Measurements from ENCODE around the gene AZU1. TPM values are rescaled to one million over a fixed set of nuclear protein-coding genes. Genes with fewer than 3 reads are reported as not detected.
"Not testable (repeated sequence)": the region's sequence is repeated elsewhere in the genome, so short reads cannot be mapped to it uniquely, and the experiment has no call there.

The AZU1 gene
- total RNA-seq, 1 donor from 2014 or later, result not detected

DNA sequence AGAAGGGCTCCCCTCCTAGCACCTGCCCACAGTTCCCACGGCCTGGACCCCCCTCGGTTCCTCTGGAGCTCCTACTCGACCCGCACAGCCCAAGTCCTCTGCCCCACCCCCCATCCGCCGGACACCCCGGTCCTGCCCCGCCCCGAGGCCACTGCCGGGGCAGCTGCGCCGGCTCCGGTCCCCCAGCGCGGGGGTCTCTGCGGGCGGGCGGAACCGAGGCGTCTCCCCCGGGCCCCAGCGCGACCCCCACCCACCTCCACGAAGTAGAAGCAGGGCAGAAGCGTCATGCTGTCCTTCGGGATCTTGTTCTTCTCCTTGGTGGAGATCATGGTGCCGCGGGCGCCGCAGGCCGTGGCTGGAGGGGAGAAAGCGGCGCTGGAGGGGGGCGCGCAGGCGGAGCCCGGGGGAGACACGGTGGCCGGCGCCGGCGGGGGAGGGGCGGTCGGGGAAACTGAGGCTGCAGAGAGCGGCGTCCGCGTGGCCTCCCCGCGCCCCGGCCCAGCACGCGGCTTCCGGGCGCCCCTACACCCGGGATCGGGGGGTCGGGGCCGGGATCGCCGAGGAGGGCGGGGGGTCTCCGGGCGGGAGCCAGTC, 6.3 kb upstream of the AZU1 start:
- intact Hi-C loops (cut with micrococcal nuclease), result loop anchor here (10.0 kb wide), 1 partner anchor 47 kb away; no protein-coding TSS in a partner anchor
- Mint-ChIP-seq H3K4me1 (no peaks in the 10 kb centered on the region), H3K27me3 (peaks cover 24% of the 10 kb centered on the region), H3K36me3 (ENCODE audit: low read depth) (peaks cover 8% of the 10 kb centered on the region), H3K9me3 (peaks cover 8% of the 10 kb centered on the region), H3K27ac (no peak overlapping the region), H3K4me3 (no peak overlapping the region)
- no peak for DNase-seq

GRCh38 chr19:821825-822503, 5.7 kb upstream of the AZU1 start, which contains the start of gene PLPPR3:
PLPPR3 (minus strand) TSS chr19:821955; CDS start chr19:821559, 396 bp downstream.
- peaks cover 1% of the 10 kb centered on the region for H3K36me3 Mint-ChIP-seq (ENCODE audit: low read depth)
- H3K4me1 Mint-ChIP-seq, result no peaks in the 10 kb centered on the region
- H3K9me3 Mint-ChIP-seq, result peaks cover 1% of the 10 kb centered on the region
- intact Hi-C loops (cut with micrococcal nuclease), result loop anchor here (10.0 kb wide), 1 partner anchor 47 kb away; no protein-coding TSS in a partner anchor
- peaks cover 24% of the 10 kb centered on the region for H3K27me3 Mint-ChIP-seq
- no peak within 1 kb of the TSS for H3K27ac Mint-ChIP-seq
- H3K4me3 Mint-ChIP-seq, result no peak within 1 kb of the TSS
- DNase-seq, result no peak

- intact Hi-C loops (cut with micrococcal nuclease), result loop anchor here (10.0 kb wide), 1 partner anchor 49 kb away; no protein-coding TSS in a partner anchor
- H3K36me3 Mint-ChIP-seq (ENCODE audit: low read depth), result no peaks in the 10 kb centered on the region
- DNase-seq, result no peak
- H3K9me3 Mint-ChIP-seq, result no peaks in the 10 kb centered on the region
- H3K4me1 Mint-ChIP-seq, result no peaks in the 10 kb centered on the region
- H3K27ac Mint-ChIP-seq, result no peak overlapping the region
- peaks cover 24% of the 10 kb centered on the region for H3K27me3 Mint-ChIP-seq
- H3K4me3 Mint-ChIP-seq, result no peak overlapping the region
Measured at GRCh38 chr19:823565-824121, 4.0 kb upstream of the AZU1 start.

DNA sequence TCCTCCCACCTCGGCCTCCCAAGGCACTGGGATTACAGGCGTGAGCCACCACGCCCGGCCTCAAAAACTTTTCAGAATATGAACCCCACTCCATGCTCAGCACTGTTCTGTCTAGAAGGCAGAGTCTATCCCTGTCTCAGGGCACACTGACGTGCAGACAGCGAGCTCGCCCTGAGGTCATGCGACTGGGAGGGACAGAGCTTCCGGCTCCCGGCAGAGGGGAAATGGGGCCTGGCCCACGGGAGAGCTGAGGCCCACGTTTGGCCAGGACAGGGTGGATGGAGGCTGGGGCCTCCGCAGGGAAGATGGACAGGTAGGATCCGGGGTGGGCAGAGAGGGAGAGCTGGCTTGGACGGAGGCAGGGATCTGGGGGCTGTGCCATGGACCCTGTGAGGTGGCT, 2.8 kb upstream of the AZU1 start:
- H3K9me3 Mint-ChIP-seq, result no peaks in the 10 kb centered on the region
- no peak for DNase-seq
- no peaks in the 10 kb centered on the region for H3K36me3 Mint-ChIP-seq (ENCODE audit: low read depth)
- H3K27me3 Mint-ChIP-seq, result peaks cover 23% of the 10 kb centered on the region
- intact Hi-C loops (cut with micrococcal nuclease), result loop anchor here (10.0 kb wide), 1 partner anchor 50 kb away; no protein-coding TSS in a partner anchor
- H3K27ac Mint-ChIP-seq, result no peak overlapping the region
- no peak overlapping the region for H3K4me3 Mint-ChIP-seq
- no peaks in the 10 kb centered on the region for H3K4me1 Mint-ChIP-seq

DNA sequence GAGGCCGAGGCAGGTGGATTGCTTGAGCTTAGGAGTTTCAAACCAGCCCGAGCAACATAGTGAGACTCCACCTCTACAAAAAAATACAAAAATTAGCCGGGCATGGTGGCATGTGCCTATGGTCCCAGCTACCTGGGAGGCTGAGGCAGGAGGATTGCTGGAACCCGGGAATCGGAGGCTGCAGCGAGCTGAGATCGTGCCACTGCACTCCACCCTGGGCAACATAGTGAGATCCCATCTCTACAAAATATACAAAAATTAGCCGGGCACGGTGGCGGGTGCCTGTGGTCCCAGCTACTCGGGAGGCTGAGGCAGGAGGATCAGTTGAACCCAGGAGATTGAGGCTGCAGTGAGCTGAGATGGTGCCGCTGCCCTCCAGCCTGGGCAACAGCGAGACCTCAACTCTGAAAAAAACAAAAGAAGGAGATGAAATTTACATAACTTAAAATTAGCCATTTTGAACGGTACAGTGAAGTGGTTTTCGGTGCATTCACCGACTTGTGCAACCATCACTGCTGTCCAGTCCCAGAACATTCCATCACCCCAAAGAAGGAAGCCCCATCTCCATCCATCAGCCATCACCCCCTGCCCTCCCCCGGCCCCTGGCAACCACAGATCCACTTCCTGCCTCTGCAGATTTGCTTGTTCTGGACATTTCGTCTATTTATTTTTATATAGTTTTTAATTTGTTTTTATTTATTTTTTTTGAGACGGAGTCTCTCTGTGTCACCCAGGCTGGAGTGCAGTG, 1.6 kb upstream of the AZU1 start:
- Mint-ChIP-seq H3K4me3 (no peak overlapping the region), H3K36me3 (ENCODE audit: low read depth) (no peaks in the 10 kb centered on the region), H3K27me3 (peaks cover 18% of the 10 kb centered on the region), H3K4me1 (no peaks in the 10 kb centered on the region), H3K27ac (no peak overlapping the region), H3K9me3 (no peaks in the 10 kb centered on the region)
- intact Hi-C loops (cut with micrococcal nuclease), result loop anchor here (10.0 kb wide), 1 partner anchor 51 kb away; no protein-coding TSS in a partner anchor
- no peak for DNase-seq

DNA sequence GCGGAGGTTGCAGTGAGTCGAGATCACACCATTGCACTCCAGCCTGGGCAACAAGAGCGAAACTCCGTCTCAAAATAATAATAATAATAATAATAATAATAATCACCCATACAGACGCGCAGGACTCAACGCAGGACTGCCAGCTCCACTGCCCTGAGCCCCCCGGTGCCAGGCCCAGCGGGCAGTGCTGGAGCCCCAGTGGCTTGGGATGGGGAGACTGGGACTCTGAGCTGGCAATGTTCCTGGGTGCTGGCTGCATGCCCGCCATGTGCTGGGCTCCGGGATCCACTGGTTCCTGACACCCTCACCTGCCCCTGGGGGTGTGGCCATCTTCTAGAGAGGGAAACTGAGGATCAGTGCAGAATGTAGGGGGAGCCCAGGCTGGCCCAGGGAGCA, 325 bp upstream of the AZU1 start:
- no peak for DNase-seq
- no peaks in the 10 kb centered on the region for H3K9me3 Mint-ChIP-seq
- H3K27me3 Mint-ChIP-seq, result peaks cover 16% of the 10 kb centered on the region
- H3K4me3 Mint-ChIP-seq, result no peak overlapping the region
- intact Hi-C loops (cut with micrococcal nuclease), result loop anchor here (10.0 kb wide), 1 partner anchor 53 kb away; no protein-coding TSS in a partner anchor
- no peak overlapping the region for H3K27ac Mint-ChIP-seq
- H3K36me3 Mint-ChIP-seq (ENCODE audit: low read depth), result no peaks in the 10 kb centered on the region
- H3K4me1 Mint-ChIP-seq, result no peaks in the 10 kb centered on the region

DNA sequence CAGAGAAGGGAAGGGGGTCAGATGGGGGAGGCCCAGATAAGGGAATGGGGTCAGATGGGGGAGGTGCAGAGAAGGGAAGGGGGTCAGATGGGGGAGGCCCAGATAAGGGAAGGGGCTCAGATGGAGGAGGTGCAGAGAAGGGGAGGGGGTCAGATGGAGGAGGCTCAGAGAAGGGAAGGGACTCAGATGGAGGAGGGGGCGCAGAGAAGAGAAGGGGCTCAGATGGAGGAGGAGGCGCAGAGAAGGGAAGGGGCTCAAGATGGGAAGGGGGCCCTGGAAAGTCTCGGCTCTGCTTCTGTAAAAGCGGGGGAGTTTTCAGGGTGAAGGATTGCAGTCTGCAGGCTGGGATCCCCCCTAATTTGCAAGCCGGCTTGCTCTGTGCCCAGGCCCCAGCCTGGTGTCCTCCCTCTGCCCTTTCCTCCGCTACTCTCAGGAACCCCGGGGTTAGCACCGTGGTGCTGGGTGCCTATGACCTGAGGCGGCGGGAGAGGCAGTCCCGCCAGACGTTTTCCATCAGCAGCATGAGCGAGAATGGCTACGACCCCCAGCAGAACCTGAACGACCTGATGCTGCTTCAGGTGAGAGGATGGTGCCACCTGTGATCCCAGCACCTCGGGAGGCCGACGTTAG, 1.6 kb downstream of the AZU1 start:
- Mint-ChIP-seq H3K36me3 (ENCODE audit: low read depth) (no peaks in the 10 kb centered on the region), H3K27ac (no peak overlapping the region), H3K4me1 (no peaks in the 10 kb centered on the region), H3K4me3 (no peak overlapping the region), H3K9me3 (no peaks in the 10 kb centered on the region), H3K27me3 (peaks cover 2% of the 10 kb centered on the region)
- intact Hi-C loops (cut with micrococcal nuclease), result loop anchor here (10.0 kb wide), 1 partner anchor 54 kb away; no protein-coding TSS in a partner anchor
- no peak for DNase-seq

GRCh38 chr19:831407-832369, 4.1 kb downstream of the AZU1 start:
- H3K27ac Mint-ChIP-seq, result no peak overlapping the region

DNA sequence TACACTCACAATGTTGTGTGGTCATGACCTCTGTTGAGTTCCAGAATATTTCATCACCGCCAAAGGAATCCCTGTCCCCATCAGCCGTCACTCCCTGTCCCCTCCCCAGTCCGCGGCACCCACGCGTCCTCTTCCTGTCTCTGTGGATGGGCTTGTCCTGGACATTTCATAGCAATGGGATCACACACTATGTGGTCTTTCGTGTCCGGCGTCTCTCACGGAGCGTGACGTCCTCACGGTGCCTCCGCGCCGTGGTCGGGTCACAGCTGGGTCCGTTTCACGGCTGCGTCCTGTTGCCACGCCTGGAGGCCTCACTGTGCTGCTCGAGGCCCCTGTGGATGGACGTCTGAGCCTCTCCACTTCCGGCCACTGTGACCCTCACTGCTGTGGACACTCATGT, 6.6 kb downstream of the AZU1 start:
- Mint-ChIP-seq H3K27ac (no peak overlapping the region), H3K4me1 (peaks cover 3% of the 10 kb centered on the region), H3K36me3 (ENCODE audit: low read depth) (no peaks in the 10 kb centered on the region), H3K4me3 (no peak overlapping the region), H3K9me3 (no peaks in the 10 kb centered on the region), H3K27me3 (peaks cover 7% of the 10 kb centered on the region)
- intact Hi-C loops (cut with micrococcal nuclease), result no loop called here
- DNase-seq, result no peak

More at GRCh38 chr19:831407-832369, 4.1 kb downstream of the AZU1 start:
- Mint-ChIP-seq H3K36me3 (ENCODE audit: low read depth) (no peaks in the 10 kb centered on the region), H3K27me3 (peaks cover 4% of the 10 kb centered on the region), H3K9me3 (no peaks in the 10 kb centered on the region), H3K4me3 (no peak overlapping the region), H3K4me1 (peaks cover 3% of the 10 kb centered on the region)
- intact Hi-C loops (cut with micrococcal nuclease), result no loop called here
- no peak for DNase-seq

GRCh38 chr19:835210-835810, 7.7 kb downstream of the AZU1 start:
- intact Hi-C loops (cut with micrococcal nuclease), result no loop called here
- Mint-ChIP-seq H3K4me1 (peaks cover 3% of the 10 kb centered on the region), H3K9me3 (no peaks in the 10 kb centered on the region), H3K4me3 (no peak overlapping the region), H3K27me3 (peaks cover 7% of the 10 kb centered on the region), H3K27ac (no peak overlapping the region), H3K36me3 (ENCODE audit: low read depth) (no peaks in the 10 kb centered on the region)
- no peak for DNase-seq

DNA sequence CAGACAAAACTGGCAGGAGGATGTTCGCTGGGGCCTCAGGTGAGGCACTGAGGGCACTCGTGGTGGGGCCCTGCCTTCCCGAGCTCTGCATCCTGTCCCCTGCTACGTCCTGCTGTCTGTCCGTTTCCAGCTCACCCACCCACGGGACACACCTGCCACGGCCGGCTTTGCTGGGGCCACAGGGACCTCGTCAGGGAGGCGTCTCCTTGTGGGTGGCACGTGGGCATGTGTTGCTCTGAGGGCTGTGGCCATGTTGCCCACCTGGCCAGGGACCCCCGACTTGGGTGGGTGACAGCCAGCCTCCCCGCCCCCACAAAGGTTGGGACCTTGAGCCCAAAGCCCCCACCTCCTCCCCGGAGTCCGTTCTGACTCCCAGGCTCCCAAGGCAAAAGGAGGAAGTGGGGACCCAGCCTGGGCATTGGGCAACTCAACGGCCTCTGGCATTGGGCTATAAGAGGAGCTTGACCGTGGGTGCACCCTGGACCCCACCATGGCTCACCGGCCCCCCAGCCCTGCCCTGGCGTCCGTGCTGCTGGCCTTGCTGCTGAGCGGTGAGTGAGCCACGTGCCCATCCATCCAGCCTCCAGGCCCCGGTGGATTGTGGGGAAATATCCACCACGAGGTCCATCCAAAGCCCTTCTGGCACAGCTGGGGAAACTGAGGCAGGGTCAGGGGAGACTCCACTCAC, 13.0 kb downstream of the AZU1 start, which contains the start of gene PRTN3:
Gene PRTN3 (plus strand): TSS at position 481 of the 688 bp plus-strand sequence. CDS start 10 bp downstream, at position 491.
- no peak within 1 kb of the TSS for H3K4me3 Mint-ChIP-seq
- H3K27ac Mint-ChIP-seq, result no peak within 1 kb of the TSS
- H3K4me1 Mint-ChIP-seq, result peaks cover 3% of the 10 kb centered on the region
- no peak for DNase-seq
- H3K27me3 Mint-ChIP-seq, result peaks cover 20% of the 10 kb centered on the region
- H3K36me3 Mint-ChIP-seq (ENCODE audit: low read depth), result no peaks in the 10 kb centered on the region
- intact Hi-C loops (cut with micrococcal nuclease), result no loop called here
- no peaks in the 10 kb centered on the region for H3K9me3 Mint-ChIP-seq

DNA sequence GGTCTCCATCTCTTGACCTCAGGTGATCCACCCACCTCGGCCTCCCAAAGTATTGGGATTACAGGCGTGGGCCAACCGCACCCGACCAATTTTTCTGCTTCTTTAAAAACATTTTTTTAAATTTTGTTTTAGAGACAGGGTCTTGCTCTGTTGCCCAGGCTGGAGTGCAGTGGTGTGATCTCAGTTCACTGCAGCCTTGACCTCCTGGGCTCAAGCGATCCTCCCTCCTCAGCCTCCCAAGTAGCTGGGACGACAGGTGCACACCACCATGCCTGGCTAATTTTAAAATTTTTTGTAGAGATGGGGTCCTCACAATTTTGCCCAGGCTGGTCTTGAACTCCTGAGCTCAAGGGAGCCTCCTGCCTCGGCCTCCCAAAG, 15.2 kb downstream of the AZU1 start:
- intact Hi-C loops (cut with micrococcal nuclease); H3K27ac Mint-ChIP-seq; H3K9me3 Mint-ChIP-seq; DNase-seq; H3K4me1 Mint-ChIP-seq; H3K36me3 Mint-ChIP-seq (ENCODE audit: low read depth); H3K4me3 Mint-ChIP-seq: not testable (repeated sequence)
- H3K27me3 Mint-ChIP-seq, result peaks cover 18% of the 10 kb centered on the region

All from activated CD4-positive, alpha-beta T cell treated with anti-CD3 and anti-CD28 coated beads, Interleukin-2, amount 10 ng/mL, durations not matched to agents 24 days and 14 days (primary cell).